Heart left ventricle (tissue), 16 donors: ENCODE measurements around the gene FOXO1. TPM values are rescaled to one million over a fixed set of nuclear protein-coding genes. Genes with fewer than 3 reads are reported as not detected.

ENCODE experiments used
- ATAC-seq, 4 donors: fragments of 200-7000 bp; cut with Tn5 transposase; one replicate each; pipeline ENCODE4 v1.9.1; 2020 to 2022; ENCODE audit warnings: moderate library complexity in 4 of 4, mild to moderate bottlenecking in 3 of 4, moderate number of reproducible peaks in 1 of 4
- DNase-seq, 5 donors: peaks; one replicate each; pipeline ENCODE4 v3.0.0-alpha.2; 2020
- H3K27ac ChIP-seq, 12 donors: fragments of 200-600 bp; sonication (generic) in 4 of 12; one replicate each; pipeline versions ENCODE4 v1.5.0 to v1.8.0; 2016 to 2022; ENCODE audit warnings: mild to moderate bottlenecking in 2 of 12
- H3K27me3 ChIP-seq, 9 donors: fragments of 200-600 bp; sonication (generic) in 2 of 9; one replicate each; pipeline versions ENCODE4 v1.5.1 to v1.8.0; 2016 to 2022; ENCODE audit warnings: mild to moderate bottlenecking in 3 of 9
- H3K36me3 ChIP-seq, 9 donors: fragments of 200-600 bp; sonication (generic) in 2 of 9; one replicate each; pipeline versions ENCODE4 v1.5.0 to v1.8.0; 2018 to 2022; ENCODE audit warnings: mild to moderate bottlenecking in 2 of 9
- H3K4me1 ChIP-seq, 12 donors: fragments of 200-600 bp; sonication (generic) in 4 of 12; one replicate each; pipeline versions ENCODE4 v1.5.0 to v1.8.0; 2016 to 2022; ENCODE audit warnings: mild to moderate bottlenecking in 3 of 12
- H3K4me3 ChIP-seq, 12 donors: fragments of 200-600 bp; sonication (generic) in 4 of 12; one replicate each; pipeline versions ENCODE4 v1.5.0 to v1.8.0; 2017 to 2022; ENCODE audit warnings: mild to moderate bottlenecking in 9 of 12, moderate library complexity in 4 of 12
- H3K9me3 ChIP-seq, 12 donors: fragments of 200-600 bp; sonication (generic) in 4 of 12; one replicate each; pipeline versions ENCODE4 v1.5.0 to v1.8.0; 2016 to 2022; ENCODE audit warnings: mild to moderate bottlenecking in 1 of 12
- CTCF ChIP-seq, 12 donors: fragments of 200-600 bp; sonication (generic) in 4 of 12; IDR thresholded peaks; one replicate each; pipeline versions ENCODE4 v1.5.0 to v1.8.0; 2018 to 2022; ENCODE audit warnings: antibody characterized with exemption in 12 of 12, mild to moderate bottlenecking in 5 of 12
- POLR2A ChIP-seq, 2 donors: fragments of 450-650 bp; IDR thresholded peaks; one replicate each; pipeline ENCODE4 v1.6.1; 2017; ENCODE audit warnings: antibody characterized with exemption in 2 of 2, mild to moderate bottlenecking in 2 of 2, moderate library complexity in 2 of 2
- WGBS, 4 donors: extraction: QIAGEN DNeasy Blood & Tissue Kit in 2 of 4; methylation state at CpG; one replicate each; pipeline versions ENCODE4 v1.1.5 to v1.1.7; 2013 to 2018; 5-methylcytosine and 5-hydroxymethylcytosine counted together
- intact Hi-C, 10 donors: fragments of 100-400 bp; cut with DNase I; formaldehyde crosslinking; loops; one replicate each; pipeline versions ENCODE4 v1.11.1 to v1.14.2; 2022
- polyA plus RNA-seq, 2 donors: library from polyadenylated mRNA; stranded (reverse); fragments of 200-250 nt; gene quantifications; one replicate each; pipeline ENCODE4 v1.2.3, GENCODE V29; 2013
- total RNA-seq, 9 donors: library from RNA; depleted of rRNA in 2 of 9; stranded (reverse); fragments of >200 nt in 2 of 9; fragmentation: NEBNext Ultra II Directional in 3 of 9; extraction: Animal tissue kit (Norgen Biotek cat#: 25700) in 3 of 9; gene quantifications; one replicate each; pipeline versions ENCODE4 v1.1.0 to v1.2.4, GENCODE V29; 2016 to 2023
- donor health status: ischemic (EF 13 %, LVEDD 7.1; RV severe dilation, severe dysfunction).
- donor health status: healthy with polysubstance abuse.
- donor health status: DM: no; HTN: yes; CAD: no.
- donor health status: DM: no; HTN: no; CAD: no.
- donor health status: ischemic (EF 25% LVEDD 6.9; RV normal size, moderate dysfunction).
- donor health status: ischemic (EF 25% LVEDD 5.7; RV mildly dilated, moderate dysfunction).
- donor health status: healthy.
- donor health status: DM: yes; HTN: yes; CAD: no.
- donor health status: ischemic (EF 35%, LVEDD 5.7; RV mildly dilated, moderate dysfunction).
- donor health status: nonischemic (EF 11% LVEDD 7.7; RV severe dilation, severe dysfunction).
- donor health status: DM: yes; HTN: yes; CAD: no.
- donor health status: PGD.
- donor health status: ischemic (EF 29% LVEDD 5.4; RV normal size, mild dysfunction).
- donor health status: nonischemic (EF 23%, LVEDD 6.1; RV moderate dilation, normal function).

FOXO1 gene
- total and polyA plus RNA-seq, 11 donors = 2.6 to 26.8 (median 17.2) TPM

GRCh38 chr13:40509876-40510275 lies 156.6 kb downstream of the FOXO1 start:
- no peak overlapping the region for H3K4me3 ChIP-seq
- WGBS, 4 donors = 89 to 95% (median 93%) methylated on average over 2 of the region's 2 CpGs
- H3K9me3 ChIP-seq = peaks cover 0 to 7% (median 0%) of the 10 kb centered on the region in 12 donors
- DNase-seq (no peak), ATAC-seq (no peak)
- no peak overlapping the region for H3K27ac ChIP-seq
- intact Hi-C loops = loop anchor here in 1 of 10 donors (10.0 kb wide), 1 partner anchor 65 kb away; no protein-coding TSS in a partner anchor
- no peaks in the 10 kb centered on the region for H3K27me3 ChIP-seq
- H3K36me3 ChIP-seq = no peaks in the 10 kb centered on the region
- TF ChIP-seq CTCF (IDR thresholded peaks at IDR 0.05) (no peak), POLR2A (IDR thresholded peaks at IDR 0.05) (no peak)
- peaks cover 0 to 24% (median 2%) of the 10 kb centered on the region in 12 donors for H3K4me1 ChIP-seq

GRCh38 chr13:40508767-40509342 lies 157.6 kb downstream of the FOXO1 start:
- DNase-seq (no peak), ATAC-seq (peak in 1 of 4 donors; percentile 24)
- H3K9me3 ChIP-seq = peaks cover 0 to 7% (median 0%) of the 10 kb centered on the region in 12 donors
- WGBS, 4 donors = 82 to 87% (median 86%) methylated on average over 3 of the region's 3 CpGs
- no peaks in the 10 kb centered on the region for H3K36me3 ChIP-seq
- intact Hi-C loops = loop anchor here in 1 of 10 donors (10.0 kb wide), 1 partner anchor 64 kb away; no protein-coding TSS in a partner anchor
- no peak for TF ChIP-seq POLR2A (IDR thresholded peaks at IDR 0.05)
- TF ChIP-seq CTCF (IDR thresholded peaks at IDR 0.05) = no peak
- no peak overlapping the region for H3K4me3 ChIP-seq
- H3K4me1 ChIP-seq = peaks cover 0 to 30% (median 7%) of the 10 kb centered on the region in 12 donors
- no peaks in the 10 kb centered on the region for H3K27me3 ChIP-seq
- peak overlapping the region in 6 of 12 donors; percentile 17 to 67 (median 50) for H3K27ac ChIP-seq

GRCh38 chr13:40508127-40508526 lies 158.3 kb downstream of the FOXO1 start:
- ATAC-seq (peak; percentile 27 to 83 (median 76)), DNase-seq (no peak)

More at GRCh38 chr13:40508127-40508526, 158.3 kb downstream of the FOXO1 start:
- Histone ChIP-seq H3K4me1 (peaks cover 0 to 30% (median 7%) of the 10 kb centered on the region in 12 donors), H3K27ac (peak overlapping the region in 8 of 12 donors; percentile 17 to 67 (median 50)), H3K4me3 (peak overlapping the region in 2 of 12 donors; percentile 13 to 19), H3K9me3 (peaks cover 0 to 7% (median 0%) of the 10 kb centered on the region in 12 donors), H3K36me3 (no peaks in the 10 kb centered on the region), H3K27me3 (no peaks in the 10 kb centered on the region)
- 42 to 56% (median 51%) methylated on average over 3 of the region's 3 CpGs for WGBS, 4 donors
- intact Hi-C loops = loop anchor here in 1 of 10 donors (10.0 kb wide), 1 partner anchor 63 kb away; no protein-coding TSS in a partner anchor
- TF ChIP-seq CTCF (IDR thresholded peaks at IDR 0.05) (no peak), POLR2A (IDR thresholded peaks at IDR 0.05) (no peak)
